Renal cortical epithelial cell (primary cell): ENCODE results near the gene UCK2. TPM values are rescaled to one million over a fixed set of nuclear protein-coding genes. Genes with fewer than 3 reads are reported as not detected.
"Not testable (repeated sequence)": the region's sequence is repeated elsewhere in the genome, so short reads cannot be mapped to it uniquely, and the experiment has no call there.

Source experiments
- DNase-seq: peaks from one replicate; pipeline ENCODE4 v3.0.0-alpha.2; 2011; ENCODE audit warnings: low read depth
- total RNA-seq: library from RNA; depleted of rRNA; stranded (reverse); fragments of >200 nt; gene quantifications from 2 replicates; pipeline ENCODE4 v1.2.3, GENCODE V29; 2014

The UCK2 gene
- total RNA-seq: 62.4 and 96.9 TPM in 2 replicates

DNA sequence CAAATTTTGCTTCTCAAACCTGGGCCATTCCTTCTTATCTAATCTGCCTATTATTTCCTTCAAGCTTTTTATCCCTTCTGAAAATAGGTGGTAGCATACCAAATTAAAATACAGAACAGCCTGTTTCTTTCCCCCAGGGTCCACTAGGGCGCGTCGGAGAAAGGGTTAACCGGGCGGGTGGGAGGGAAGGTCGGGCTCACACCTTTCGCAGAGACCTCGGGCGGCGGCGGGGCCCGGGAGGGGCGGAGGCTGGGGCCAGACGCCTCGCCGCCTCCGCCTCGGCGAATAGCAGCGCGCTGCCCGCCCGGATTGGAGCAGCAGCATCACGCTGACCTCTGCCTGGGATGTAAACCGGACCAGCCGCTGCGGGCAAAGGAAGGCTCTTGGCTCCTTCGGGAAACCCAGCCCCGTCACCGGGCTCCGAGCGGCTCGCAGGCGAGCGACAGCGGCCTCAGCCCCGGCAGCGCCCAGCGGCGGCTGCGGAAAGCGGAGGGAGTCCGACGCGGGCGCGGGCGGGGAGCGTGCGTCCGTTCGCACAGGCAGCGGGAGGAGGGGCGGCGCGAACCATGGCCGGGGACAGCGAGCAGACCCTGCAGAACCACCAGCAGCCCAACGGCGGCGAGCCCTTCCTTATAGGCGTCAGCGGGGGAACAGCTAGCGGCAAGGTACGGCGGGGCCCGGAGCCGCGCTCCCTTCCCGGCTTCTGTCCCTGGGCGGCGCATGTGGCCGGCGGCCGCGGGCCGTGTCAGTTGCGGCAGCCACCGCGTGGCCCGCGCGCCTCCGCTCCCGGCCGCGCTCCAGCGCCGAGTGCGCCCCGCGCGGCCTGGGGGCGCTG lies at the start of gene UCK2:
Gene UCK2, plus strand, starts transcription at position 347 of the 835 bp plus-strand sequence. Its CDS starts 220 bp downstream, at position 567.
- DNase-seq: peak; percentile 41

DNA sequence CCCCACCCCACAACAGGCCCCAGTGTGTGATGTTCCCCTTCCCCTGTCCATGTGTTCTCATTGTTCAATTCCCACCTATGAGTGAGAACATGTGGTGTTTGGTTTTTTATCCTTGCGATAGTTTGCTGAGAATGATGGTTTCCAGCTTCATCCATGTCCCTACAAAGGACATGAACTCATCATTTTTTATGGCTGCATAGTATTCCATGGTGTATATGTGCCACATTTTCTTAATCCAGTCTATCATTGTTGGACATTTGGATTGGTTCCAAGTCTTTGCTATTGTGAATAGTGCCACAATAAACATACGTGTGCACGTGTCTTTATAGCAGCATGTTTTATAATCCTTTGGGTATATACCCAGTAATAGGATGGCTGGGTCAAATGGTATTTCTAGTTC lies 49.2 kb upstream of the UCK2 start:
- DNase-seq: not testable (repeated sequence)

DNA sequence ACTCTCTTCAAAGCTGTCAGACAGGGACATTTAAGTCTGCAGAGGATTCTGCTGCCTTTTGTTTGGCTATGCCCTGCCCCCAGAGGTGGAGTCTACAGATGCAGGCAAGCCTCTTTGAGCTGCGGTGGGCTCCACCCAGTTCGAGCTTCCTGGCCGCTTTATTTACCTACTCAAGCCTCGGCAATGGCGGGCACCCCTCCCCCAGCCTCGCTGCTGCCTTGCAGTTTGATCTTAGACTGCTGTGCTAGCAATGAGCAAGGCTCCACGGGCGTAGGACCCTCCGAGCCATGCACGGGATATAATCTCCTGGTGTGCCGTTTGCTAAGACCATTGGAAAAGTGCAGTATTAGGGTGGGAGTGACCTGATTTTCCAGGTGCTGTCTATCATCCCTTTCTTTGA lies 43.9 kb upstream of the UCK2 start:
- not testable (repeated sequence) for DNase-seq

DNA sequence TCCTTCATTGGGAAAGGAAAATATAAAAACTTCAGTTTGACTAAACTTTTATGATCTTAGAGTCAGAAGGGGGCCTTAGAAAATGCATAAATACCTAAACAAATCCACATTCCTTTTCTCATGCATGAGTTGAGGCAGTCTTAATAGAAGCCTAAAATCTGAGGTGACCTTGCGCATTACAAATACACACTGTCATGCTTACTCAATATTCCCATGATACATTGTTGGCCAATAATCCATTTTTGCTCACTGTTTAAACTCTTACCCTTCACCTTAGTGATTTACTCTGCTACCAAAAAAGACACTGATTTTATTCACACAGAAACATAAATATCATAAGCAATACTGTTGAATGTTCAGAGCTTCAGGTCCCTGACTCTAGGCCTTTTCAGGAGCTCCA lies 39.7 kb upstream of the UCK2 start:
- no peak for DNase-seq

DNA sequence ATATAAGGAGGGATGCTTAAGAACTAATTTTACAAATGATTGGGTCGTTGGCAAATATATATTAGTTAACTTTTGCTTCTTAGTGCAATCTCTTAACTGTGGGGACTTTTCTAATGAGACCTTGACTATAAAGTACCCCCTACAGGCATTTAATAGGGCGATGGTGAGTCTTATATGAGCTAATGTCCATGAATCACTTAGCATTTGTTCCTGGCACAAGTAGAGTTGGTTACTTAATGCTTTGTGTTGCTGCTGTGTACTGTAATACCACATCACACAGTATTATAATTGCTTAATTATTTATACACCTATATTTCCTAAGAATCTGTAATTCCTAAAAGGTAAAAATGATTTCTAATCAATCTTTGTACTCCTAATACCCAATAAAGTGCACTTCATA lies 33.5 kb upstream of the UCK2 start:
- DNase-seq: peak; percentile 29

DNA sequence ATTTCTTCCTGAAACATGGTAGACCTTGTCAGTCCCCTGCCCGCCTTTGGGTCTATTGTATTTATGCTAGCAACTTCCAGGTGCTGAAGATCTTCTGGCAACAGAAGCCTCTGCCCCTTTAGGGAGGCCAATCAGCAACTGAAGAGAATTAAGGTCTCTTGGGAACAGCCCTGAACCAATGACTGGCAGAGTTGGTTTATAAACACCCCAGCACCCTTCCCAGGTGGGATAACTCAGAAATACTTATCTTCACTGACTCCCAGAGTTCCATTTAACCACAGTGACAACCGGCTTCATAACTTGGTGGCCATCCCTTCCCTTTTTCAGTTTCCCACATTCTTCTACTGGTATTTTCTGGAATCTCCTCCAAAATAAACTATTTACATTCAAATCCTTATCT lies 31.5 kb upstream of the UCK2 start:
- DNase-seq: no peak

DNA sequence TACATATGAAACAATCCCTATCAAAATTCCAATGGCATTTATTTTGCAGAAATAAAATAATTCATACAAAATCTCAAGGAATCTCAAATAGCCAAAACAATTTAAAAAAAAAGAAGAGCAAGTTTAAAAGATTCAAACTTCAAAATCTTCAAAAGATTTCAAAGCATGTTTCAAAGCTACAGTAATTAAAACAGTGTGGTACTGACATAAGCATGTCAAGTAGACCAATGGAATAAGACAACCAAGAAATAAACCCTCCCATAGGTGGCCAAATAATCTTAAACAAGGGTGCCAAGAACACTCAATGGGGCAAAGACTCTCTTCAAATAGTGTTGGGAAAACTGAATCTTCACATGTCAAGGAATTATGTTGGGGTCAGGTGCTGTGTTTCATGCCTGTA lies 28.0 kb upstream of the UCK2 start:
- no peak for DNase-seq

DNA sequence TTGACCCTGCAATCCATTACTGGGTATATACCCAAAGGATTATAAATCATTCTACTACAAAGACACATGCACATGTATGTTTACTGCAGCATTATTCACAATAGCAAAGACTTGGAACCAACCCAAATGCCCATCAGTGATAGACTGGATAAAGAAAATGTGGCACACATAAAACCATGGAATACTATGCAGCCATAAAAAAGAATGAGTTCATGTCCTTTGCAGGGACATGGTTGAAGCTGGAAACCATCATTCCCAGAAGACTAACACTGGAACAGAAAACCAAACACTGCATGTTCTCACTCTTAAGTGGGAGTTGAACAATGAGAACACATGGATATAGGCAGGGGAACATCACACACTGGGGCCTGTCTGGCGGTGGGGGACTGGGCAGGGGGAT lies 22.9 kb upstream of the UCK2 start:
- not testable (repeated sequence) for DNase-seq

DNA sequence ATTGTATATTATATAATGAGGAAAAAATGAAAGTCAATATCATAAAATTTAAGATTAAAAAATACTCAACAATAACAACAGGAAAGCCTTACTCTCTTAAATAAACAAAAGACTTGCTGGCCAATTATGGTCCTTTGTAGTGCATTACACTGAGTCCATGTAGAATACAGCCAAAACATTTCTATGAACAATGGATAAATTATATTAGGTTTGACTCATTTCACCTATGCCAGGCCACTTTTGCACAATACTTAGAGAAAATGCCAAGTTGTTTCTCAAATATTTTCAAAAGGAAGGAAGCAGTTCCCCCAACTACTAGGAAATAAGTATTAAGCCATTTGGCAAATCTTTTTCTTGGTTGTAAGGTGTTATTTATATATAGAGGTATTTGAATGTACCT lies 19.8 kb upstream of the UCK2 start:
- no peak for DNase-seq

DNA sequence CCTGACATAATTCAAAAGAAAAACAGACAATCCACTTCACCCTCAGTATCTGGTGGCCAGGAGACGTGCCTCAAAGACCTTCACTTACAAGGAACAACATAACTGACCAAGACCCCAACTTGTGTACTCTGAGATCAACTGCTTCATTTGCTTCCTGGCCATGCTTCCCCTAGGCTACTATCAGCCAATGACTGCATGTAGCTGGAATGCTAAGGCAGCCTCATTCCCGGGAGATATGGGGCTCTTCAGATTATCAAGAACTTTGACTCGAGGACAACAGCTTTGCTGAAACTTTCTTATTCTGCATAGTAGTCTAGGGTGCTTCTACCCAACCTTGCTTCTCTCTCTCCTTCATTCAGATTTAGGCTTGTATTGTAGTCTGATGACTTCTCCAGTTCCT lies 11.7 kb upstream of the UCK2 start:
- DNase-seq: no peak

DNA sequence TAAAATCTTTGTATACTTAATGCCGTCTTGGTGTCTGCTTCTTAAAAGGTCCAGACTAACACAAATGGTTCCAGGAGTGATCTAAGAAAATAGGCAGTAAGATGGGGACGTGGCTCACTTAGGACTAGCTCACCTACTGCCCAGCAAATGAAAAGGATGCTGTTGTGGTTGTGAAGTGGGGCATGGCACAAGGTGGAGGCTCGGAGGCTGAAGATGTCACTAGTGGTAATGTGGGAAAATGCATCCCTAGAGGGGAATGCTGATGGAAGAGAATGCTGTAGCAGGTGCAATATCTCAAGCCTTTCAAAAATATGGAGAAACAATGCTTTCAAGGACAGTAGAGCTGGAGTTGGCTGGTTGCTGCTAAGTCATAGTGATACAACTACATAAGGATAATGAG lies 11.3 kb upstream of the UCK2 start:
- DNase-seq: no peak

DNA sequence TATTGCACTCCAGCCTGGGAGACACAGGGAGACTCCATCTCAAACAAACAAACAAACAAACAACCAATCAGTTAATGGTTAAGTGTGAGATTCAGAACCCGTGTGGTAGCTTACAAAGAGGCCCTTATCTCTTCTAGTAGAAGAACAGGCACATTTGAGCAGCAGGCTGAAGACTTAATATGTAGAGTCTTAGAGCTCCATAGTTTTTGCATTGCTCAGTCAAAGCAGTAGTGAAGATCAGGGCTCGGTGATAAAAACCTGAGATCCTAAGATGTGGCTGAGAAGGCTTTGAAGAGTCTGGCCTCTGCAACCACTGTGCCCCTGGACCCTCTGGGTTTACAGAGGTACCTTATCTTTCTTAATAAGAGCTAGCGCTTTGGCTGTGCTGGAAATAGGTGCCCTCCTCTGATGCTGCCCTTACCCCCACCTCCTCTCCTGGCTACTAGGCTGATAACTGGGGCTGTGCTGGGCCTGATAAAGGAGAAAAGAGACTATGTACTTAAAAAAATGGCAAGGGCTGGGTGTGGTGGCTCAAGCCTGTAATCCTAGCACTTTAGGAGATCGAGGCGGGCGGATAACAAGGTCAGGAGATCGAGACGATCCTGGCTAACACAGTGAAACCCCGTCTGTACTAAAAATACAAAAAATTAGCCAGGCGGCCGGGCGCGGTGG lies 10.5 kb upstream of the UCK2 start:
- DNase-seq: no peak

DNA sequence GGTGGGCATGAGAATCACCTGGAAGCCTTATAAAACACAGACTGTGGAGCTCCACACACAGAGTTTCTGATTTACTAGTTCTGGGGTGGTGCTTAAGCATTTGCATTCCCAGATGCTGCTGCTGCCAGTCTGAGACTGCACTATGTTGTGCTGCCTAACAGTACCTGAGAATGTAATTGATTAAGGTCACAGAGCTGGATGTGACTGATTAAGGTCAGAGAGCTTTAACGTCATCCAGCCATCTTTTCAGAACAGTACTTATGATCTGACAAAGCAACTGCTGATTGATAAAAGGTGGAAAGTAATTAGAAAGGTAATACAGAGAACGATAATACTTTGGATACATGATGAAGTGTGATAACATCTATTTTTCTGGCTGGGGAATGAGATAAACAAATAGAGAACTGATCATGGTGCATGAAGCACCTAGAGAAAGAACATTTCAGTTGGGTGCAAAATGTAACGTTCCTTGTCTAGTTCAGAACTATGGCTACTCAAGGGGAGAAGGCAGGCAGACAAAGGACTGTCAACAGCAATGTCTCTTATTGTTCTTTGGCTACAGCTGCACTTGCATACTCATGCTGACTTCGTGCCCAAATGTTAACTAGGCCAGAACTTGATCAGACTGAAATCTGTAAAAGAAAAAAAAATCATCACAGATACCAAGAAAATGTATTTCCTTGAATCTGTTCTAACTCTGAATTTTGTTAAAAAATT lies 3.7 kb upstream of the UCK2 start:
- DNase-seq: no peak

DNA sequence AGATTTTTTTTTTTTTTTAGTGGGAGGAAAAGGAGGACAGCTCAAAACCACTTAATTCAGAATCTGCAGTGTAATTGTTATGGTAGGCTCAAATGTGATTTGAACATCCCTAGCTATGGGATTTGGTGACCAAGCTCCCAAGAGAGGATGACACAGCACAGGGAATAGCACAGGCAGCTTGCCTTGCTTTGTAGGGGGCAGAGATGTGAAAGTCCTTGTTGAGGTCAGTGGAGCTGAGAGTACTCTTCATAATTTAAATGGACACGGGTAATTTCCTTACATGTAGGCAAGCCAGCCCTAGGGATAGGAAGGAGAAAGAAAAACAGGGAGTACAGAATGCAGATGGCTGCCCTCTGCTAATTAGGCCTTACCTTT lies 3.2 kb upstream of the UCK2 start:
- no peak for DNase-seq

DNA sequence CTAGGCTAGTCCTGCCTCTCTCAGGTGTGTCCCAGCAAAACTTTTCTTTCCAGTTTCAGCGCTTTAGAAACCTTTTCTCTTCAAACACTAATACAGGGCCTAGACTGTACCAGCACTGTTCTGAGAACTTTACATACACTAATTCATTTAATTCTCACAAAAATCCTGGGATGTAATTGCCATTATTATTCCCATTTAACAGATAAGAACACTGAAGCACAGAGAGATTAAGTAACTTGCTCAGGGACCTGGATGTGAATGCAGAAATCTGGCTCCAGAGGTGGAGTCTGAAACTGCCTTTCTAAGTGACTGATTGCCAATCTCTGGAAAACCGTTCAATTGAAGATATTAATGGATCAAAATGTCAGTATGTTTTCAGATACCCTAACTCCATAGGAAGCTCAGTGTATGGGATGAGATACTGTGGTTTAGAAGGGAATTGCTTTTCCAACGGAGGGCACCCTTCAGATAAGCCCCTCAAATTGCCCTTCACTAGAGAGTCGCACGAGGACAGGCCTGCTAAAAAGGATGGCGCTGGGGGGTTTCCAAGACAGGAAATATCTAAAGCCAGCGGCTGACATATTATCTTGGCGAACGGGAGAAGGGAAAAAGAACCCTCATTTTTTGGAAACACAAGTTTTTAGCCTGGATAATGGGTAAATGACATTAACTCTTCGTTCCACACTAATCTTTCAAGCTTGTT lies 698 bp upstream of the UCK2 start:
- no peak for DNase-seq

DNA sequence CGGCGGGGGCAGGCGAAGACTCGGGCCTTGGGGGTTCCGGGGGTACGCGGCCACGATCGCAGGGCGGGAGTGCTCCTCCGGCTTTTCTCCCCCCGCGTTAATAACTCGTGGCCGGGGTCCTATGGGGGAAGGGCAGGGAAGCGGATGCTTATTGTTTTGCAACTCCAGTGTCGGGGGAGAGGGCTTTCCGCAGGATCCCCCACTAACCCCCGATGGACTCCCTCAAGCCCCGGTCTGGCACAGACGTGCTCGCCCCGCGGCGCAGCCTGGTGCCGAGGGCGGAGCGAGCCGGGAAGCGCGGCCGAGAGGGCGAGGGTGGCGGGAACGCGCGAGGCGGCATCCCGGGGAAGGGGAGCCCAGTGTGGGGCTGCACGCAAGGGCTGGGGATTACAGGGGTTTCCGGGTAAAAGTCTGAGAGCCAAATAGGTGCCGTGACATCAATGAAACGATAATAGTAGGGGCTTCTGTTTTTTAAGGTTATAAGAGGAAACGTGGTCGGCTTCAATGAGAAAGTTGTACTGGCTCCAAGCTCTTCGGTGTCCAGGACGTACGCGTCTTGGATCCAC lies 772 bp downstream of the UCK2 start:
- DNase-seq: no peak

DNA sequence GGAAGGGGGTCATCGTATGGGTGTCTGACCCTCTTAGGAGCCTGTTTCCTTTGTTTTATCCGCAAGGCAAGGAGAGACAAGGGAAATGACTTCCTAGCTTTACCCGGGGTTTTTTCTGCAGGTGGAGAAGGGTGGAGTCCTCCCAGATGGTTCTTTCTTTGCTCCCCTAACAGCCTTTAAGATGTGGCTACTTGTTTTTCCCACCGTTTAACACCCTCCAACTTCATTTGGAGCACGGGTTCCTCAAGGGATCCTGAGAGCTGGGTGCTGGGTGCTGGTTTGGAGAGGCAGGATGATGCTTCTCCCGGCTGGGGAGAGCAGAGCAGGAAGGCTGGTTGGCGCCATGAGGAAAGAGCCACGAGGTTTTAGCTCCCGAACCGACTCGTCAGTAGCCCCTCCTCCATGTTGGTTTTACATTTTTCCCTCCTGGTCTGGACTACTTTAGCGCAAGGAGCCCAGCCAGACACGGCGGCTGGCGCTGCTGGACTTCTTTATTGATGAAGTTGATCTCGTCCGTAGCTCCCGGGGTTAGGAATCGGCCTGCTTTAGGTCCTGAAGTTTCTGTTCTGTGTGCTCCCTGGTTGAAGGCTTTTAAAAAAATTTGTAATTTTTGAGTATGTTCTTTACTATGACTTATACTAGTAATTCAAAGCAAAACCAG lies 1.4 kb downstream of the UCK2 start:
- DNase-seq: peak; percentile 81

DNA sequence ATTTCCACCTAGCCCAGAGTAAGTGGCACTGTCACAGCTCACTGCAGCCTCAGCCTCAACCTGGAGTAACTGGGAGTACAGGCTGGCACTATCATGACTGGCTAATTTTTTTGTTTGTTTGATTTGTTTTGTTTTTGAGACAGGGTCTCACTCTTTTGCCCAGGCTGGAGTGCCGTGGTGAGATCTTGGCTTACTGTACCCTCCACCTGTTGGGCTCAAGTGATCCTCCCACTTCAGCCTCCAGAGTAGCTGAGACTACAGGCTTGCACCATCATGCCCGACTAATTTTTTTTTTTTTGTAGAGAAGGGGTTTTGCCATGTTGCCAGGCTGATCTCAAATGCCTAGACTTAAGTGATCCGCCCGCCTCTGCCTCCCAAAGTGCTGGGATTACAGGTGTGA lies 2.5 kb downstream of the UCK2 start:
- DNase-seq: no peak

DNA sequence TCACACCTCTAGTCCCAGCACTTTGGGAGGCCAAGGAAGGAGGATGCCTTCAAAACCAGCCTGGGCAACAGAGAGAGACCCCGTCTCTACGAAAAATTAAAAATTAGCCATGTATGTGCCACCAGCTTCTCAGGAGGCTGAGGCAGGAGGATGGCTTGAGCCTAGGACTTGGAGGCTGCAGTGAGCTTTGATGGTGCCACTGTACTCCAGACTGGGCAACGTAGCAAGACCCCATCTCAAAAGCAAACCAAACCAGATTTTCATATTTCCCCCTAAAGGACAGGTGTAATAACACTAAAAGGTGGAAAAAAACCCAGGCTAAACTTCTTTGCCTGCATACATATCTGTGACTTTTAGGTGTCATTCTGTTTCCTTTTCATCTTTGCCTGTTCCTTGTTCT lies 3.7 kb downstream of the UCK2 start:
- DNase-seq: no peak

DNA sequence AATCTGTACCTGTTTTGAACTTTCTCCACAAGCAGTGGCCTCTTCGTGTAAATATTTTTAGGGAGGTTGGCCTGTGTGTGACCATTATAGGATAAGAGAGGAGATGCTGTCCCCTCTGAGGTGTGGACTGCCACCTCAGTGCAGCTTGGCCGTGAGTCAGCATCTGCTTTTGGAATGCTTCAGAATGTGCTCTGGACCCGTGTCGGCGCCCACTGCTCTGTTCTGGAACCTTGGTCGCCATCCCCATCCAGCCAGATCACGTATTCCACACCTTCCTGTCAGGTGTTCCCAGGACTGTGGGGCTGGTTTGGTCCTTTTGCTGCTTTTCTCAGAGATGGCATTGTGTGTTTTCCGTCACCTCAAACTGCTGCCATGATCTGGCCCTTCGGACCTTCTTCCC lies 5.5 kb downstream of the UCK2 start:
- DNase-seq: no peak

DNA sequence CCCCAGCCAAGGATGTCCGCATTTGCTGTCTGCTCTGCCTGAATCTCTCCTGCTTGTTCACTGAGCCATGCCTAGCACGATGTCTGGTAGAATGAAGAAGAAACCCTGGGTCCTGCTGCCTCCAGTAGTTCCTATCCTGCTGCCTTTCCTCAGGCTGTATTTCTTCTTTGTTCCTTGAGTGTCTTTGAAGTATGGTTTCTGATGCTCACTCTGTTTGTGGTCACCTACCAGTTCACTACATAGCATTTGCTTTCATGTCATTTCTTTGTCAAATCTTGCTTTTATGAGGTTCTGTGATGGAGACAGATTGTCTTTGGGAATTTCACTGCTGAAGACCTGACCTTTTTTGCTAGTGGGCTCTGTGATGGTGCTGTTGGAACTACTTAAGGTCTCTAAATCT lies 5.9 kb downstream of the UCK2 start:
- no peak for DNase-seq
